Sigmoid colon (tissue), 4 donors: Measurements from ENCODE around the gene WDFY2.

ENCODE experiments used
- CTCF ChIP-seq, 4 experiments: fragments of 450-650 bp in 3 of 4; fragments of 200-600 bp in 1 of 4; IDR thresholded peaks; one replicate each; pipeline ENCODE4 v1.5.1; 2016 to 2019; ENCODE audit warnings: antibody characterized with exemption in 4 of 4, mild to moderate bottlenecking in 3 of 4, moderate library complexity in 2 of 4
- POLR2A ChIP-seq, 2 donors: fragments of 450-650 bp; IDR thresholded peaks; one replicate each; pipeline ENCODE4 v1.6.1; 2016; ENCODE audit warnings: antibody characterized with exemption in 2 of 2, mild to moderate bottlenecking in 2 of 2, moderate library complexity in 2 of 2
- POLR2AphosphoS5 ChIP-seq, 4 donors: sonication (generic); formaldehyde crosslinking; IDR thresholded peaks; one replicate each; pipeline ENCODE4 v1.6.1; 2017; ENCODE audit warnings: antibody characterized with exemption in 4 of 4

DNA sequence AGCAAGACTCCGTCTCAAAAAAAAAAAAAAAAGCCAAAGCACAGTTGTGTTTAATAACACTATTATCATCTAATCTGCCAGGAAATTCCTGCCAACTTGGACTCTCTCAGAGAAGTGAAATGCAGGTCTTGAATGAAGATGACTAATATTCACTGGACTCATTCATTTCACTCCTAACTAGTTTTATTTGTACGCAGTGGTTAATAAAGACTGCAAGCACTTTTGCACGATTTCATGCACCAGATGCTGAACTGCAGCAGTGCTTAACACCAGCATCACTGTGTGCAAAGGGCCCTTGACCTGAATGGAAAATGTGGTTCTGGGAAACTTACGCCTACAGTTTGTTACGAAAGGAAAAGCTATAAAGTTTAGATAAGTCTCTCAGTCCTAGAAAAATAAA lies 156.4 kb downstream of the WDFY2 start:
- TF ChIP-seq POLR2A (IDR thresholded peaks at IDR 0.05): no peak
- peak; percentile 26 to 44 (median 31) for TF ChIP-seq POLR2AphosphoS5 (IDR thresholded peaks at IDR 0.05)
- TF ChIP-seq CTCF (IDR thresholded peaks at IDR 0.05): no peak
